ENCODE measurements around the gene CXCL11. TPM values are rescaled to one million over a fixed set of nuclear protein-coding genes. Genes with fewer than 3 reads are reported as not detected.
"Not testable (repeated sequence)": the region's sequence is repeated elsewhere in the genome, so short reads cannot be mapped to it uniquely, and the experiment has no call there.

Gene CXCL11
- total RNA-seq, 1 experiment from 2014 or later = not detected

DNA sequence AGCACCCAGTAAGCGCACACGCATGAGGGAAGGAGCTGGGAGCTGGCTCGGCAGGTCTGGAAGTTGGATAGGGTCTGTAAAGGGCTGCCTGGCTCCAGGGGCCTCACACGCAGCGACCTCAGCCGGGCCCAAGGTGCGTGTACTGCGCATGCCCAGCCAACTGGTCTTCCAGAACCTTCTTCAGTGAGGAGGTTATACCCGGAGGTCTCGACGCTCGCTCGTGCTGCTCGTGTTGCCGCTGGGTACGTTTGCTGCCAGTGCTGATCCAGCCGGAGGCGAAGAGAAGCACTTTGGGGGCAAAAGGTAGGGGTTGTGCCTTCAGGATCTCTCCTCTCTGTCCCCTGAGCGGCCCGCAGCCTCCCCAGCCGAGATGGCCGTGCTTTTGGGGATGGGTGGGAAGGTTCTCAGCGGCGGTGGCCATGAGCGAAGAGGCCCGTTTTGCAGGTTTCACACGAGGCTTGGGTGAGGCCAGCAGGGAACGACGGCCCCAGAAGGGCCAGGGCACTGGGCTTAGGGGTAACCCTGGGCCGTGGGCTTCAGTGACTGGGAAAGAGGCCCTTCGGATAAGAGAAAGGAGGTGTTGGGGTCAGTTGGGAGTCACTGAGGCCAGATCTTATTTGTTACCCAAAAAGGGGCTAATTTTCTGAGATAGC lies 24.7 kb downstream of the CXCL11 start:
- in situ Hi-C loops (cut with HindIII; ENCODE audit: low pct_unique_long_range_greater_than_20kb, low sequenced_read_pairs) = no loop called here
- DNase-seq (ENCODE audit: low read depth) = no peak

- DNase-seq (ENCODE audit: low read depth) = no peak
- in situ Hi-C loops (cut with HindIII; ENCODE audit: low pct_unique_long_range_greater_than_20kb, low sequenced_read_pairs) = no loop called here
Measured at GRCh38 chr4:76010576-76010975, 25.3 kb downstream of the CXCL11 start.

DNA sequence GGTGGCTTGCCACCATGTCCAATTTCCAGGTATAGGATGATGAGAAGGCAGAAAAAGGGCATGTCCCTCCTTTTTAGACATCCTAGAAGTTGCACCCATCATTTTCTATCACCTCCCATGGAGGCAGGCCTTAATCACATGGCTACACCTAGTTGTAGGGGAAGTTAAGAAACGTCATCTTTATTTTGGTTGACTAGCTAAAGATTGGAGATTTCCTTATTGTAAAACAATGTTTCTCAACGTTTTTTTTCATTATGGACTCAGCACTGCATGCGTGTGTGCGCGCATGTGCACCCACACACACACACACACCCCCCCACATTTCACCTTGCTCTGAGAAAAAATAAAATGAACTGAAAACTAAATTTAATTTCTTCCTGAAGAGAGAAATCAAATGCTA lies 26.6 kb downstream of the CXCL11 start:
- in situ Hi-C loops (cut with HindIII; ENCODE audit: low pct_unique_long_range_greater_than_20kb, low sequenced_read_pairs) = no loop called here

DNA sequence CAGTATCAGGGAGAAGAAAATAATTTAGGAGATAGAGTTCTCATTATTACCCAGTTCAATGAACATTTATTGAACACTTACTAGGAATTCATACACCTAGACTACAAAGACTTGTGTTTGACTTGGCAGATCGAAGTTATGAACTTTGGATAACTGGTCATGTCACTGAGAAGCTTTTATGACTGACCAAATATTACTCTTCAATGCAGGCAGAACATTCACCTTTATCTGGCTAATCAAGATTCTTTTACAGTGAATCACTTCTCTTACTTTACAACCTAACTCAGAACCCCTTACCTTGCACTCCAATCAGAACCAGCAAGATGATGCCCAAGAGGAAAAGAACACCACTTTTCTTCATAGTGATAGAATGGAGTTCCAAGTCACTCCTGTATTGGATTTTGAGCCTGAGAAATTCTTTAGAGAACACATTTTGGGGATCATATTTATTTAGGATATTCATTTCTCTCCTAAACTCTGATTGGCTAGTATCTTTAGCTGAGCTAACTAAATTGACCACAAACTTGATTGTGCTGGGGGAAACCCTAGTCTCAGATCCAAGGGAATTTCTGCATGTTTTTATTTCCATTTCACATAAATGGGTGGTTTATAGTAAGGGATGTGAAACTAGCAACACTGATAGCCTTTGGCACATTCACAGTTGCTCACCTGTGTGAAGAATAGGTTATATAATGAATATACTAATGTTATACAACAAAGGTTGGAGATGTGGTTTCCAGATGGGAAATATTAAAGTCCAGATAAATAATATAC lies 28.6 kb downstream of the CXCL11 start, which contains the start of gene CXCL9:
CXCL9 (minus strand) TSS at position 421 of the 774 bp plus-strand sequence; CDS start at position 361, 60 bp downstream.
- no peak for DNase-seq (ENCODE audit: low read depth)
- in situ Hi-C loops (cut with HindIII; ENCODE audit: low pct_unique_long_range_greater_than_20kb, low sequenced_read_pairs) = no loop called here

More for the DNA sequence above, 26.6 kb downstream of the CXCL11 start:
- no peak for DNase-seq (ENCODE audit: low read depth)

DNA sequence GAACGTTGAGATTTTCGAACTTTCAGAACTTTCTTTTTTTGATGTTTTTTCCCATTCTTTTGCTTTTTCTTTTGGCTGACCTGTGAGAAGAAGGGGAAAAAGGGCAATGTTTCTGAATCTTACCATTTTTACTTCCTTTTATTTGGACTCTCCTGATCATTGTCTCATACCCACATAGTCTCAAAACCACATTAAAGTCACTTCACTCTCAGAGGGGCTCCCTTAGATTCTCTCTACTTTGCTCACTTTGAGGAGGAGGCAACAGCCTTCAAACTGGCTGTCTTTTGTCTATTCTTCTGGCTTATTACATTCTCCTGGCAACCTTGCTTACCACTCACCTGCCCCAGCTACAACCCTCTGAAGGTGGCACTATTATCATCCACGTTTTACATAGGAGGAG lies 32.2 kb downstream of the CXCL11 start:
- in situ Hi-C loops (cut with HindIII; ENCODE audit: low pct_unique_long_range_greater_than_20kb, low sequenced_read_pairs) = no loop called here

DNA sequence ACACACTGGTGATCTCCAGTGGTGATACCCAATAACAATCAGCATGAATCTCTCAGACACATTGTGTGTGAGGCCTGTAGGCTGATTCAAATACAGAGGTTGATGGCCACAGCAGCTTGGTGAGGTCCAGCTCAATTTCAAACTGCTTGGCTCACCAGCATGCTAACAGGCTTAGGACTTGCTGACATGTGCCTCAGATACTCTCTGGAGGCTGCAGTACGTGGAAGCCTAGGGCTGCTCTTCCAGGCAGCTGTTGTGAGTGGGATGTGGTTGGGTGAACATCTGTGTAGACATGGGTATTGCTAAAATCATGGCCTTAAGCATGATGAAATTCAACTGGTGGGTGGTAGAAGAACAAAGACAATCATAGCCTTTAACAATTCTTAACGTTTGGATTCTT lies 32.8 kb downstream of the CXCL11 start:
- in situ Hi-C loops (cut with HindIII; ENCODE audit: low pct_unique_long_range_greater_than_20kb, low sequenced_read_pairs) = no loop called here
- DNase-seq (ENCODE audit: low read depth) = no peak

More for the DNA sequence above, 32.2 kb downstream of the CXCL11 start:
- no peak for DNase-seq (ENCODE audit: low read depth)

GRCh38 chr4:76002176-76002575 lies 33.7 kb downstream of the CXCL11 start:
- no peak for DNase-seq (ENCODE audit: low read depth)
- in situ Hi-C loops (cut with HindIII; ENCODE audit: low pct_unique_long_range_greater_than_20kb, low sequenced_read_pairs) = no loop called here

GRCh38 chr4:76001700-76002099 lies 34.2 kb downstream of the CXCL11 start:
- in situ Hi-C loops (cut with HindIII; ENCODE audit: low pct_unique_long_range_greater_than_20kb, low sequenced_read_pairs) = no loop called here
- DNase-seq (ENCODE audit: low read depth) = no peak

DNA sequence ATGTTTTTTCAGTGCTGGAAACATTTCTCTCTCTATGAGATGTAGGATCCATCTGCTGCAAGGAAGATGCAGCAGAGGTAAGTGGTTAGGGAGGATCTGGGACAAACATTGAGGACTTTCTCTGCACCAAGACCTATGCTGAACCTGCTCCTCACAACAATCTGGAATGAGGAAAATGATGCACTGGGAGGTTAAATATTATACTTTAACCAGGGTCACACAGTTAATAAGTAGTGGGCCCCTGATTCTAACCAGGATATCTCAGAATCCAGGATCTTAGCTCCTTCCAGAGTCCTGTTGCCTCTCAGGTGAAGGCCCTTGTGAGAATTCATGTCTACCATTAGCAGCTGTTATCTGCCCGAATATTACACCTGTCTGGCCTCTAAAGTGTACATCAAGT lies 35.6 kb downstream of the CXCL11 start:
- in situ Hi-C loops (cut with HindIII; ENCODE audit: low pct_unique_long_range_greater_than_20kb, low sequenced_read_pairs) = no loop called here
- no peak for DNase-seq (ENCODE audit: low read depth)

DNA sequence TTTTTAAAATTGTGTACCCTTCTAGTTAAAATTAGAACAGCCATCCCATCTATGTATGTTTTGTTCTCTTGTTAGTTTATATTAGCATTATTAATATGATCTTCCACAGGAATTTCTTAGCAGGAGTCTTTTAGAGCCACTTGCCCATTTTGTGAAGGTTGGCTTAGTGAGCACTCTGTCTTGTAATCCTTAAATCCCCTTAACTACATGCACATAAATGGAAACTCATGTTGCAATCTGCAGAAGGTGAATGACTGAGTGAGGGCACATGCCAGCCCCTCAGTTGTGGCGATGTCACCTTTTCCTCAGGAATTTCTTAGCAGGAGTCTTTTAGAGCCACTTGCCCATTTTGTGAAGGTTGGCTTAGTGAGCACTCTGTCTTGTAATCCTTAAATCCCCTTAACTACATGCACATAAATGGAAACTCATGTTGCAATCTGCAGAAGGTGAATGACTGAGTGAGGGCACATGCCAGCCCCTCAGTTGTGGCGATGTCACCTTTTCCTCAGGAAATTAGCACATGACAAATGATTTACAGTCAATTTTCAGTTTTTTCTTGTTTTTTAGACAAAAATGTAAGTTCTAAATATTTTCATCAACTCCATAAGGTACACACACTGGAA lies 37.2 kb downstream of the CXCL11 start:
- DNase-seq (ENCODE audit: low read depth); in situ Hi-C loops (cut with HindIII; ENCODE audit: low pct_unique_long_range_greater_than_20kb, low sequenced_read_pairs): not testable (repeated sequence)

- in situ Hi-C loops (cut with HindIII; ENCODE audit: low pct_unique_long_range_greater_than_20kb, low sequenced_read_pairs) = no loop called here
- no peak for DNase-seq (ENCODE audit: low read depth)
Measured at GRCh38 chr4:75997946-75998345, 37.9 kb downstream of the CXCL11 start.

- in situ Hi-C loops (cut with HindIII; ENCODE audit: low pct_unique_long_range_greater_than_20kb, low sequenced_read_pairs) = no loop called here
- DNase-seq (ENCODE audit: low read depth) = no peak
Measured at GRCh38 chr4:75997081-75997480, 38.8 kb downstream of the CXCL11 start.

DNA sequence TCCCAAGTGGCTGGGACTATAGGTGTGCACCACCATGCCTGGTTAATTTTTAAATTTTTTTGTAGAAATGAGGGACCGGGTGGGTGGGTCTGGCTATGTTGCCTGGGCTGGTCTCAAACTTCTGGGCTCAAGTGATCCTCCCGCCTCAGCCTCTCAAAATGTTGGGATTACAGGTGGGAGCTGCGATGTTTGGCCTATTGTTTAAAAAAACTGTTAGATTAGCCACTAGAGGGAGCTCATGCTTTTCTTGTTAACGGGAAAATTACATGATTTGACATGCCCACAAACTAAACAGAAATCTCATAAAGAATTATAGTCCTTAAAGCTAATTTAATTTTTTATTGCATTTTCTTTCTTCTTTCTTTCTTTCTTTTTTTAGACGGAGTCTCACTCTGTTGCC lies 40.1 kb downstream of the CXCL11 start:
- peak; percentile 37 for DNase-seq (ENCODE audit: low read depth)
- in situ Hi-C loops (cut with HindIII; ENCODE audit: low pct_unique_long_range_greater_than_20kb, low sequenced_read_pairs) = no loop called here

DNA sequence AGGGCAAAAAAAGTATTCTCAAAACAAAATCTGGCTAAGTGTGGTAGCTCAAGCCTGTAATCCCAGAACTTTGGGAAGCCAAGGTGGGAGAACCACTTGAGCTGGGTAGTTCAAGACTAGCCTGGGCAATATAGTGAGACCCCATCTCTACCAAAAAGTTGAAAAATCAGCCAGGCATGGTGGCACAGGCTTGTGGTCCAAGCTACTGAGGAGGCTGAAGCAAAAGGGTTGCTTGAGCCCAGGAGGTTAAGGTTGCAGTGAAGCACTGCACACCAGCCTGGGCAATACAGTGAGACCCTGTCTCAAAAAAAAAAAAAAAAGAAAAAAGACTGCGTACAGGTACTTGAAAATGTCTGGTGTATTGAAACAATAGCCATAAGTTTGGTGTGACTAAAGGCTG lies 43.4 kb downstream of the CXCL11 start:
- no peak for DNase-seq (ENCODE audit: low read depth)
- in situ Hi-C loops (cut with HindIII; ENCODE audit: low pct_unique_long_range_greater_than_20kb, low sequenced_read_pairs) = loop anchor here (5.0 kb wide), 1 partner anchor 90 kb away; no protein-coding TSS in a partner anchor

GRCh38 chr4:75989846-75990528 lies 45.9 kb downstream of the CXCL11 start:
- no peak for DNase-seq (ENCODE audit: low read depth)
- in situ Hi-C loops (cut with HindIII; ENCODE audit: low pct_unique_long_range_greater_than_20kb, low sequenced_read_pairs) = loop anchor here (5.0 kb wide), 1 partner anchor 92 kb away; no protein-coding TSS in a partner anchor

GRCh38 chr4:75985116-75985515 lies 50.8 kb downstream of the CXCL11 start:
- no peak for DNase-seq (ENCODE audit: low read depth)
- in situ Hi-C loops (cut with HindIII; ENCODE audit: low pct_unique_long_range_greater_than_20kb, low sequenced_read_pairs) = no loop called here

Measured in Caki2 (cell line).